GM18868 (cell line): ENCODE measurements around the gene ACBD6.
"Not testable (repeated sequence)": the region's sequence is repeated elsewhere in the genome, so short reads cannot be mapped to it uniquely, and the experiment has no call there.

Experiments used
- ATAC-seq: cut with Tn5 transposase; IDR thresholded peaks from one replicate; pipeline ENCODE4 v1.9.1; 2021; ENCODE audit warnings: mild to moderate bottlenecking, moderate library complexity; ENCODE audit not compliant: unreplicated experiment

ACBD6 gene

GRCh38 chr1:180424848-180425457, 77.4 kb downstream of the ACBD6 start:
- ATAC-seq, result no peak

- no peak for ATAC-seq
Measured at GRCh38 chr1:180421614-180422013, 80.8 kb downstream of the ACBD6 start.

- ATAC-seq, result not testable (repeated sequence)
Measured at GRCh38 chr1:180421145-180421544, 81.2 kb downstream of the ACBD6 start.

GRCh38 chr1:180415985-180416633, 86.3 kb downstream of the ACBD6 start:
- no peak for ATAC-seq

GRCh38 chr1:180415236-180415848, 87.0 kb downstream of the ACBD6 start:
- no peak for ATAC-seq

GRCh38 chr1:180412583-180412982, 89.8 kb downstream of the ACBD6 start:
- ATAC-seq, result no peak

- not testable (repeated sequence) for ATAC-seq
Measured at GRCh38 chr1:180408128-180408527, 94.2 kb downstream of the ACBD6 start.

- ATAC-seq, result no peak
Measured at GRCh38 chr1:180407051-180407450, 95.3 kb downstream of the ACBD6 start.

- ATAC-seq, result no peak
Measured at GRCh38 chr1:180402551-180402950, 99.8 kb downstream of the ACBD6 start.

- ATAC-seq, result peak; percentile 41
Measured at GRCh38 chr1:180402001-180402400, 100.4 kb downstream of the ACBD6 start.

GRCh38 chr1:180397175-180397574, 105.2 kb downstream of the ACBD6 start:
- ATAC-seq, result no peak

- ATAC-seq, result no peak
Measured at GRCh38 chr1:180392427-180393145, 109.8 kb downstream of the ACBD6 start.

GRCh38 chr1:180392020-180392419, 110.4 kb downstream of the ACBD6 start:
- ATAC-seq, result no peak

- ATAC-seq, result no peak
Measured at GRCh38 chr1:180387413-180387812, 115.0 kb downstream of the ACBD6 start.

GRCh38 chr1:180386745-180387367, 115.5 kb downstream of the ACBD6 start:
- ATAC-seq, result no peak

GRCh38 chr1:180385144-180385543, 117.2 kb downstream of the ACBD6 start:
- no peak for ATAC-seq

GRCh38 chr1:180384286-180385005, 117.9 kb downstream of the ACBD6 start:
- ATAC-seq, result no peak

GRCh38 chr1:180382326-180383115, 119.9 kb downstream of the ACBD6 start:
- ATAC-seq, result no peak

- no peak for ATAC-seq
Measured at GRCh38 chr1:180381184-180381580, 121.2 kb downstream of the ACBD6 start.
